Cardiac fibroblast (primary cell): Measurements from ENCODE around the gene CBFA2T3.

Source experiments
- DNase-seq, 2 donors: peaks; one replicate each; pipeline versions ENCODE4 v3.0.0 to v3.0.0-alpha.2; 2010; ENCODE audit warnings: low read depth in 2 of 2
- H3K4me3 ChIP-seq, 2 donors: replicated peaks in 1 of 2; 1 replicate in 1 of 2; 2 replicates in 1 of 2; pipeline ENCODE4 v1.5.1; 2011; ENCODE audit warnings: low read depth in 2 of 2, low read length in 2 of 2, mild to moderate bottlenecking in 2 of 2, moderate library complexity in 1 of 2
- TF ChIP-seq, protein P1 (sequence below): IDR thresholded peaks from one replicate; pipeline ENCODE4 v1.5.1; 2011; ENCODE audit warnings: low read depth, mild to moderate bottlenecking, low read length, inconsistent platforms

CBFA2T3 gene

DNA sequence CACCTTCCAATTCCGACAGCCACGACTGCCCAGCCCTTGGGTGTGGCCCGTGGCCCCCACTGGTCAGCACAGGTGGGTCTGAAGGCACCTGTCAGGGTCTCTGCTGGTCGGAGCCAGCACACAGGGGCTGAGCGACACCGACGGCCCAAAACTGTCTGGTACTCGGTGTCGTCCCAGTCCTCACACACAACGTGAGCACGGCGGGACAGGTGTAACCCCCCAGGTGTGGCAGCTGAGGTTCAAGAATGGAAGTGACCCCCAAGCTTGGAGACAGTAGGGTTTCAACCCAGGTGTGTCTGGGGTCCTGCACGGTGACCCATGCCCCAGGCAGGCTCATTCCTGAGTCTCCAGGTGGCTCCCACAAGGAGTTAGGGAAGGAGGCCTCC is 121.3 kb downstream of the CBFA2T3 start:
- TF ChIP-seq, protein P1, sequence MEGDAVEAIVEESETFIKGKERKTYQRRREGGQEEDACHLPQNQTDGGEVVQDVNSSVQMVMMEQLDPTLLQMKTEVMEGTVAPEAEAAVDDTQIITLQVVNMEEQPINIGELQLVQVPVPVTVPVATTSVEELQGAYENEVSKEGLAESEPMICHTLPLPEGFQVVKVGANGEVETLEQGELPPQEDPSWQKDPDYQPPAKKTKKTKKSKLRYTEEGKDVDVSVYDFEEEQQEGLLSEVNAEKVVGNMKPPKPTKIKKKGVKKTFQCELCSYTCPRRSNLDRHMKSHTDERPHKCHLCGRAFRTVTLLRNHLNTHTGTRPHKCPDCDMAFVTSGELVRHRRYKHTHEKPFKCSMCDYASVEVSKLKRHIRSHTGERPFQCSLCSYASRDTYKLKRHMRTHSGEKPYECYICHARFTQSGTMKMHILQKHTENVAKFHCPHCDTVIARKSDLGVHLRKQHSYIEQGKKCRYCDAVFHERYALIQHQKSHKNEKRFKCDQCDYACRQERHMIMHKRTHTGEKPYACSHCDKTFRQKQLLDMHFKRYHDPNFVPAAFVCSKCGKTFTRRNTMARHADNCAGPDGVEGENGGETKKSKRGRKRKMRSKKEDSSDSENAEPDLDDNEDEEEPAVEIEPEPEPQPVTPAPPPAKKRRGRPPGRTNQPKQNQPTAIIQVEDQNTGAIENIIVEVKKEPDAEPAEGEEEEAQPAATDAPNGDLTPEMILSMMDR: no peak
- peak overlapping the region; percentile 76 to 78 for H3K4me3 ChIP-seq
- DNase-seq: no peak

DNA sequence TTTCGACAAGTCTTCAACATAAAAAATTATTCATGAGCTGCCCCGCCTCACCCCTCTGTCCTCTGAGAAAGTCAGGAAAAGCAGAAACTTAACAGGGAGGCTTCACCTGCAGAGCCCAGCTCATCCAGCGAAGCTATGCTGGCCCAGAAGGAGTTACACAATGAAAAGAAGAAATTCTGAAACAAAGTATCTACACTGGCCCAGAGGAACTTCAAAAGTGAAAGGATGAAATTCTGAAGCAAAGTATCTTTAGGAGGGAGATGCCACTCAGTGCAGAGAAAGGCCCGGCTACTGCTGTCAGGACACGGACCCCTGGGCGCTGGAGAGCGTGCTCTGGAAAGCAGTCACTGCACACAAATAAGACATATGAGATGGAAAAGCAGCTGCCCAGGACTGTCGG is 121.8 kb downstream of the CBFA2T3 start:
- no peak overlapping the region for H3K4me3 ChIP-seq
- DNase-seq: no peak
- TF ChIP-seq, protein P1: no peak

DNA sequence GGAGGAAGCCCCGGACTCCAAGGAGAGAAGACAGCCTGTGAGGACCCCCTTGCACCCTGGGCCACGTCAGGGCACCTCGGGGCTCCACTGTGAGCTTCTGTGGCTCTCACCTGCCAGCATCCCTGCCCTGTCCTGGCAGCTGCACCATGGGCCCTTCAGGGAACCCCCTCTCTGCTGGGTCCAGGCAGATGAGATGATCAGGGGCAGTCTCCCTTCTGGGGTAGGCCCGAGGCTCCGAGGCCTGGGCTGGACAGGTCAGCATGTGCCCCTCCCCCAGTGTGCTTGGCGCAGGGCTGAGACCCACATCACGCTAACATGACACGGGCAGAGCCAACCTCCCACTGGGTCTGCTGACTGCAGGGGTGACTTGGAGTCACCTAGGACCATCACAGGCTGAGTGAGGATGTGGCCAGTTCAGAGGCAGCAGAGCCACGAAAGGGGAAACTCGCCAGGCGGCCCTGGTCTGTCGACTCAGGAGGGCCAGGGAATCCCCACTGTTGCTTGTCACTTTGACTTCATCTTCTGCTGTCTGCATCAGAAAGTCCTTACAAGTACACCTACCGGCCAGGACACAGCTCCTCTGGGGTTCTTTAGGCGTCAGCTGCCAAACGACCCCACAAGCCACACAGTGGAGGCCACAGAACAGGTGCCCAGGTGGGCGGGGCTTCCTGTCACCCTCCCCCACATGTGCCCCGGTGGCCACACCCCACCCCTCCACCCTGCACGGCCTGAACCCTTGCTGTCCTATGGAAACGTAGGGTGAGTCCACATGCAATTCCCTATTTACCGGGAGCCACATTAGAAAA is 122.5 kb downstream of the CBFA2T3 start:
- DNase-seq: no peak
- TF ChIP-seq, protein P1: no peak
- H3K4me3 ChIP-seq: no peak overlapping the region

DNA sequence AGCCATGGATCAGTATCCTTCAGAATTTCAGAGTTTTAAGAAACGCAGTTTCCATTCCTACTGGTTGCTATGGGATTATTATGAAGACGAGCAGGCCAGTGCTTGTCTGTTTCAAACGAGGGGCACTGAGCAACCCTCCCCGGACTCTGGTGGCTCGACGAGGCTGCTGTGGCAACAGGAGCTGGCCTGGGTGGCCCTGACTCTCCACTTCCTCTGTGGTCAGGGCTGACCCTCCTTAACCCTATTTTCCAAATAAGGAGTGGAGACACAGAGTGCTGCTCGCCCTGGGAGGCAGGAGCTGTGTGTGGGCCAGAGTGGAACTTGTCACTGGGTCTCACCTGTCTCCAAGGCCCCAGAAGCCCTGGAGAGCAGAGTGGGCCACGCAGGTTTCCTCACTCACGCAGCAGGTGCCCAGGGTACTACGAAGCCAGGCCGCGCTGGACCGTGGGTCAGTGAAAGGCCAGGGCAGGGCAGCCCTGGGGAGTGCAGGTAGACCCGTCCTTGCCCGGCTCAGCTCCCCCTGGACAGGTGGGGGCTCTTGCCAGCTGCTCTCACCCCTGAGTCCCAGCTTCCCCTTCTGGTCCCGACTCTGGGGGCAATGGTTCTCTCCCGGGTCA is 123.6 kb downstream of the CBFA2T3 start:
- TF ChIP-seq, protein P1: no peak
- no peak overlapping the region for H3K4me3 ChIP-seq
- DNase-seq: no peak

DNA sequence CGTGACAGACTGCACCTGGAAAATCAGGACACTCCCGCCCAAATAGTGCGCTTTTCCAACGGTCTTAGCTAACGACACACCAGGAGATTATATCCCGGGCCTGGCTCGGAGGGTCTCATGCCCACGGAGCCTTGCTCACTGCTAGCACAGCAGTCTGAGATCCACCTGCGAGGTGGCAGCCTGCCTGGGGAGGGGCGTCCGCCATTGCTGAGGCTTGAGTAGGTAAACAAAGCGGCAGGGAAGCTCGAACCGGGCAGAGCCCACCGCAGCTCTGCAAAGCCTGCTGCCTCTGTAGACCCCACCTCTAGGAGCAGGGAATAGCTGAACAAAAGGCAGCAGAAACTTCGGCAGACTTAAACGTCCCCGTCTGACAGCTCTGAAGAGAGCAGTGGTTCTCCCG is 125.4 kb downstream of the CBFA2T3 start:
- no peak for DNase-seq
- TF ChIP-seq, protein P1: no peak

DNA sequence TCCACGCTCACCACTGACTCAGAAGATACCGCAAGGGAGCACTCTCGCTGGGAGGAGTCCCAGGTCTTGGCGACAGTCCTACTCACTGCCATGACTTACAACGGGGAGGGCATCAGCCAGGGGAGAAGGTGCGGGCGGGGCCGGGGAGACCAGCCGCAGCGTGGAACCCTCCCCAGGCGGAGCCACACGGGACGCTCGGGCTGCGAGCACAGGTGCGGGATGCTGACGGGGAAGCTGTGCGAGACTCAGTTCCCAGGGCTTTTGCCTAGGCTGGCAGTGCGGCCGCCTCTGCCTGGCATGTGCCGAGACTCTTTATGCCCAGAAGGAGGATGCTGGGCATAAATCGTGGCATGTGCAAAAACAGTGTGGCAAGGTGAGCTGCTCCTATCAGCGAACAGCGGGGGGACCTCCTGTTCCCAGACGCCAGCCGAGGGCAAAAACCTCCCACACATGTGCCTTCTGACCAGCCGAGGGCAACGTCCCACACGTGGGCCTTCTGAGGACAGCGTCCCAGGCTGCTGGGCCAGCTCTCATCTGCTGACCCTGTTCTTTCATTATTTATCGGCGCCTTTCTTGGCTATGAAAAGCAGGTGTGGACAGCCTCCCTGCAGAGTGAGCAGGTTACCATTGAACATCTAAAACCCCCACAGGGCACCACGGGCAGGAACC is 126.3 kb downstream of the CBFA2T3 start:
- H3K4me3 ChIP-seq: no peak overlapping the region
- DNase-seq: no peak
- TF ChIP-seq, protein P1: no peak

More for the DNA sequence above, 125.4 kb downstream of the CBFA2T3 start:
- H3K4me3 ChIP-seq: no peak overlapping the region
